NCI-H146 treated with DMSO at 0.1 percent for 48 hours (cell line): Measurements from ENCODE around the gene THRSP.
"Not testable (repeated sequence)": the region's sequence is repeated elsewhere in the genome, so short reads cannot be mapped to it uniquely, and the experiment has no call there.

Experiments
- DNase-seq: peaks from one replicate; lab custom pipeline; 2025; ENCODE audit not compliant: unreplicated experiment; lab: John Stamatoyannopoulos, UW

The THRSP gene

DNA sequence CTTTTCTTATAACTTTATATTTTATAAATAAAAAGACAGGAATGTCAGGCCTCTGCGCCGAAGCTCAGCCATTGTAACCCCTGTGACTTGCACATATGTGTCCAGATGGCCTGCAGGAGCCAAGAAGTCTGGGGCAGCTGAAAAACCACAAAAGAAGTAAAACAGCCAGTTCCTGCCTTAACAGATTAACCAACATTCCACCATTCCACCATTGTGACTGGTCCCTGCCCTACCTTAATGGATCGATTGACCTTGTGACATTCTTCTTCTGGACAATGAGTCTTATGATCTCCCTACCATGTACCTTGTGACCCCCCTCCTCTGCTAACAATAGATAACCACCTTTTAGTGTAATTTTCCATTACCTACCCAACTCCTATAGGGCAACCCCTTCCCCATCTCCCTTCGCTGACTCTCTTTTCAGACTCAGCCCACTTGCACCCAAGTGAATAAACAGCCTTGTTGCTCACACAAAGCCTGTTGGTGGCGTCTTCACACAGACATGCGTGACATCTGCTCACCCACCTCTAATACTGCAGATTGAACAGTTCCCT is 22.9 kb downstream of the THRSP start:
- not testable (repeated sequence) for DNase-seq

DNA sequence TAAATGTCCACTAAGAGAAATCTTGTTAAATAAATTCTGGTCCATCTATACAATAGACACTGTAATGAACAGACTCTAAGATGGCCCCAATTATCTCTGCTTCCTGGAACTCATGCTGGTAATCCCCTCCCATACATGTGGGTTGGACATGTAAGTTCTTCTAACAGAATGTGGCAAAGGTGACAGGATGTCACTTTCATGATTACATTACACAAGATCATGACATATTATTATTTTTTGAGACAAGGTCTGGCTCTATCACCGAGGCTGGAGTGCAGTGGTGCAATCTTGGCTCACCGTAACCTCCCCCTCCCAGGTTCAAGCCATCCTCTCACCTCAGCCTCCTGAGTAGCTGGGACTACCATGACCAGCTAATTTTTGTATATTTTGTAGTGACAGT is 30.6 kb downstream of the THRSP start:
- no peak for DNase-seq

DNA sequence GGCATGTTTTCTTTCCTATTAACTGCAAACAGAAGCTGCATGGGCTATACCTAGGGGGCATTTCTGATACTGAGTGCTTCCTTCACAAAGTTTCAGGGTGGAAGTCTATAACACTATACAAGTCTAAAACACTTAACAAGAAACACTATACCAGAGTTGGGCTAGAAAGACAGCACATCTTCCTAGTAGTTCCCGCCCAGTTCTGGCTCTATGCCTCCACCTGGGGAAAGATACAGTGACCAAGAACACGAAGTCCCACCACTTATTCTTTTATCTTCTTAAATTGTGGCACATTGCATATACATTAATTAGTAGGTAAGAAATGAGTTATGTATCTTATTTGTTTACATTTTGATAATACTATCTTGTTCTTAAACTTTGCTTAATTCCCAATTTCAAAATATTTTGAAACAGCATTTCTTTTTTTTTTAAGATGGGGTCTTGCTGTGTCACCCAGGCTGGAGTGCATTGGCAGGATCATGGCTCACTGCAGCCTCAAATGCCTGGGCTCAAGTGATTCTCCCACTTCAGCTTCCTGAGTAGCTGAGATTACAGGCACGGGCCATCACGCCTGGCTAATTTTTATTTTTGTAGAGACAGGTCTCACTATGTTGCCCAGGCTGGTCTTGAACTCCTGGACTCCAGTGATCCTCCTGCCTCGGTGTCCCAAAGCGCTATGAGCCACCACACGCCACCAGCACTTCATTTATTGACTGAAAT is 34.2 kb downstream of the THRSP start:
- no peak for DNase-seq

- DNase-seq, result no peak
Measured at GRCh38 chr11:78099666-78100065, 36.0 kb downstream of the THRSP start.

GRCh38 chr11:78100261-78100660 is 36.6 kb downstream of the THRSP start:
- no peak for DNase-seq

GRCh38 chr11:78100676-78101472 is 37.2 kb downstream of the THRSP start:
- no peak for DNase-seq

DNA sequence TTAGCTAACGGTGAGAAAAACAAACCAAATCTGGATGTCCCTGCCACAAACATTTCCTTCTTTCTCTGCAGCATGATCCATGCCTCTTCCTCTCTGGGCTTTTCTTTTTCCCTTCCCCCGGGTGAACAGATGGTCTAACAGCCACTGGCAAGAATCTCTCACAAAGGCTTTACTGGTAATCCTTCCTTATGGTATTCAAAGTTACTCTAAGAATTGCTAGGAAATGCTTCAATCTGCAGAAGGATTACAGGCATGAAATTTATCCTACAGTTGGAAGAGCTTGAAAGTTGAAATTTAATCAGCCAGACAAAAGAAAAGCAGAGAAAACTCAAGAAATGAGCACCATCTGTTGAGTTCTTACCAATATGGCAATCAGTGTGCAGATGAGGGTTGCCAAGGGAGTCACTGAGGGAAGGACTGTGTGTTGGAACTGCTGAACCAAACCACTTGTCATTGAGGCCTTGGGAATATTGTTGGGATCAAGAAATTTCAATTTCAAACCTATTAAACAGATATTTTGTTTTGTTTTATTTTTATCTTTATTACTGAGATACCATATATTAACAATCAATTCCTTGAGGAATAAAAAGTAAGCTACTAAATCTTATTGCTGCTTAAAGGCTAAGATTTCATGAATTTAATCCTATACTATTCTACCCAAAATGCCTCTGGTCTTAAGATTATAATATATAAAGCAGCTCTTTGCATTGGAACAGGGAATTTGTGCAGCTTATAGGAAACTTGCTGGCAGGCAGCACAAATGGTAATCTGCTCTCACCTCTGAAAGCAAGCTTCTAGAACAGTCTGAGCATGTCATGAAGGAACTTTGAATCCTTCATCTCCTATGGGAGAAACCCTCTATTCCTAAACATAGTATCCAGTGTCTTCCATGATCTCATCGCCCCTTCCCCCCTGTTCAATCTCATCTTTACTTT is 45.7 kb downstream of the THRSP start:
- no peak for DNase-seq

GRCh38 chr11:78110351-78110750 is 46.7 kb downstream of the THRSP start:
- DNase-seq, result no peak

- no peak for DNase-seq
Measured at GRCh38 chr11:78110830-78111229, 47.2 kb downstream of the THRSP start.

- DNase-seq, result no peak
Measured at GRCh38 chr11:78111298-78111697, 47.6 kb downstream of the THRSP start.

DNA sequence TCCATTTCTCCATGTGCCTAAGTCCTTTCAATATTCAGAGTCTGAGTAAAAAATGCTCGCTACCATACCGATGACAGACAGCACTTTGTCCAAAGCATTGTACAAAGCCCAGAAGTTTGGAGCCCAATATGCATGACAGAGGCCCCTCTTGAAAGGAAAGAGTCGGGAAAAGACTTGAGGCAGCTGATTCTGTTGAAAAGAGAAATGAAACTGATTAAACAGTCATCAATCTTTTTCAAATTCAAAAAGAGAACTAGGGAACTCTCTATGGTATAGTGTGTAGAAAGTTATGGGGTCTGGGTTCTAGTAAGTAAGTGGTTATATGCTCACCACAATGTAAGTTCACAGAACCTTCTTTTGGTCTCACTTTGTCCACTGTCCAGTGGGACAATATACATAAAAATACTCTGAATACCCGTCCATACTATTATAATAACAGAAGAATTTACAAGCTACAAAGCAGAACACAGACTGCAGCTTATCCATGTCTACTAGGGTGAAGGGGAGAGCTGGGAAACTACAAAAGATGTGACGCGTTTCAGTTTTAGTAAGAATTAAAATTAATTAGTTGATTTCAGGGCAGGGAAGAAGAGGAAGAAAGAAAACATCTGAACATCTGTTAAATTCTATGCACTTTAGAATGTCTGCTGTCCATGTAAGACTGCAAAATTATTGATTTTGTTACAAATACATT is 49.1 kb downstream of the THRSP start:
- no peak for DNase-seq
